ENCODE measurements around the gene TXN.
A peak's percentile ranks its signal among the peaks of the same experiment; 100 is the strongest.
"Not testable (repeated sequence)": the region's sequence is repeated elsewhere in the genome, so short reads cannot be mapped to it uniquely, and the experiment has no call there.

TXN gene

DNA sequence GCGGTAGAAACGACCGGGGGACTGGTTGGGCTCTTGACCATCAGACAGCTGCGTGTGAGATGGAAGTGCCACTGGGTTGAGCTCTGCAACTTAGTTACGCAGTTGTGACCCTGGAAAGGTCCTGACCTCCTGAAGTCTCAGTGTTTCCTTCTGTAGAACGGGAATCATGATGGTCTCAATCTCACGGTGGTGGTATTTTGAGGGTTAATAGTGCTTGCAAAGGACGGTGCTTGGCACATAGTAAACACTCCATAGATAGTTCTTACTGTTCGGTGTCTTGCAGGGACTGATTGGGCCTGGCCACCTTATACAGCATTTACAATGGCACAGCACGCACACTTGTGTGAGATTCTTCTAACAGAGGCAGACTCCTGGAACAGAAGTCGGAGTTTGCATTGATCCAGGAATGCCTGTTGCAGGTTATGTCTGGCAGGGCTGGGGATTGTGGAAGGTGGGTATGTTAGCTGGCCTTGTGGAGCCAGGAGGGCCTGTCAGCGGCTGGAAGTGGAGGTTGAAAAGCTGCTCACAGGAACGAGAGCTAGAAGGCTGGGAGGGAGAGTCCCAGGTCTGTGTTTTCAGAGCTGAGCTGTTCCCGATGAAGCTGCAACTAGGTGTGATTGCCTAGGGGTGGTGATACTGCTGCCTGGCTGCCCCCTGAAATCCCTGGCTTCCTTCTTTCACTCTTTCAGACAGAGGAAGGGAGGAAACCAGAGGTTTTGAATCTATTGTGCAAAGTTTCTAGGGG, 962 bp upstream of the TXN start:
- peak in 1 of 2 experiments; percentile 34 for DNase-seq

GRCh38 chr9:110255463-110256379, 586 bp downstream of the TXN start:
- peak; percentile 18 to 47 for DNase-seq

GRCh38 chr9:110255034-110255462, 1.3 kb downstream of the TXN start:
- no peak for DNase-seq

GRCh38 chr9:110254500-110254899, 1.8 kb downstream of the TXN start:
- DNase-seq = no peak

DNA sequence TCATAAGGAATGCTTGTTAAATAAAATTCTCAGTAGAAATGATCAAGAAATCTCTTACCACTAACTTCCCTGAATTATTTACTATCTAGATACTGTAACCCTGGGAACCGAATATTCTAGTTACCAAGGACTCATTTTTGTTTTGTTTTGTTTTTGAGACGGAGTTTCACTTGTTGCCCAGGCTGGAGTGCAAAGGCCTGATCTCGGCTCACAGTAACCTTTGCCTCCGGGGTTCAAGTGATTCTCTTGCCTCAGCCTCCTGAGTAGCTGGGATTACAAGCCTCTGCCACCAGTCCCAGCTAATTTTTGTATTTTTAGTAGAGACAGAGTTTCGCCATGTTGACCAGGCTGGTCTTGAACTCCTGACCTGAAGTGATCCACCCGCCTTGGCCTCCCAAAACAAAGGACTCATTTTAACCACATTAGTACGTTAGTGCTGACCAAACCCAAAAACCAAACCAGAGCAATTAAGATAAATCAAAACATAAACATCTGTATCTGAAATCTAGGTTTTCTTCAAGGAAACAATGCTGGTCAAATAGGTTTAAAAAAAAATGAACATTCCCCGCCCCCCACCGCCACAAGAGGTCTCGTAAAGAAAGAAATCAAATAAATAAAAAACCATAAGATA, 3.7 kb downstream of the TXN start:
- DNase-seq = peak in 1 of 2 experiments; percentile 19

DNA sequence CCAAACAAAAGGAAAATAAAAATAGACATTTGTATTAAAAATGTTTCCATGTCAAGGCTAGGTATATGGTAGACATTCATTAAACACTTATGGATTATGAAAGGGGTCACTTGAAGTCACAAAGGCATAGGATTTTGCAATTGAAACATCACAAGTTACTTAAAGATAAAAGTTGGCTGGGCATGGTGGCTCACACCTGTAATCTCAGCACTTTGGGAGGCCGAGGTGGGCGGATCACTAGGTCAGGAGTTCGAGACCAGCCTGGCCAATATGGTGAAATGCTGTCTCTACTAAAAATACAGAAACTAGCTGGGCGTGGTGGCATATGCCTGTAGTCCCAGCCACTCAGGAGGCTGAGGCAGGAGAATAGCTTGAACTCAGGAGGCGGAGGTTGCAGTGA, 4.5 kb downstream of the TXN start:
- not testable (repeated sequence) for DNase-seq

GRCh38 chr9:110251212-110251611, 5.1 kb downstream of the TXN start:
- no peak for DNase-seq

GRCh38 chr9:110249603-110250002, 6.7 kb downstream of the TXN start:
- DNase-seq = no peak

GRCh38 chr9:110248361-110248760, 7.9 kb downstream of the TXN start:
- no peak for DNase-seq

- no peak for DNase-seq
Measured at GRCh38 chr9:110246214-110246613, 10.1 kb downstream of the TXN start.

GRCh38 chr9:110244616-110245015, 11.7 kb downstream of the TXN start:
- no peak for DNase-seq

DNA sequence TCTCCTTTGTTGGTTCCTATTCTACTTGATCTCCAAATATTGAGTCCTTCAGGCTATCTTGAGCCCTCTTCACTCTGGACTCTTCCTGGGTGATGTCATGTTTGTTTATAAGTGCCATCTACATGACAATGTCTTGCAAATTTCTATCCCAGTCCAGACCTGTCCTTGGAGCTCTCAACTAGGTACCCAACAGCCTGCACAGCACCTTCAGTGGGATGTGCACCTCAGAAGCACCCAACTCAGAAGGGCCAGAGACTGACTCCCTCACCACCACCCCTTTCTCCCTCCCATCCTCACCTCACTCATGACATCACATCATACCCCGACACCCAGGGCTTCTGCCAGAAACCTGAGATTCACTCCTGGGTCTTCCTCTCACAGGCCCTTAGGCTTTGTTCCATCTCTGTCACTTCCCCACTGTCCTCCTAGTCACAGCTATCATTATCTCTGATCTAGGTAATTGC, 14.4 kb downstream of the TXN start:
- peak in 1 of 2 experiments; percentile 14 for DNase-seq

DNA sequence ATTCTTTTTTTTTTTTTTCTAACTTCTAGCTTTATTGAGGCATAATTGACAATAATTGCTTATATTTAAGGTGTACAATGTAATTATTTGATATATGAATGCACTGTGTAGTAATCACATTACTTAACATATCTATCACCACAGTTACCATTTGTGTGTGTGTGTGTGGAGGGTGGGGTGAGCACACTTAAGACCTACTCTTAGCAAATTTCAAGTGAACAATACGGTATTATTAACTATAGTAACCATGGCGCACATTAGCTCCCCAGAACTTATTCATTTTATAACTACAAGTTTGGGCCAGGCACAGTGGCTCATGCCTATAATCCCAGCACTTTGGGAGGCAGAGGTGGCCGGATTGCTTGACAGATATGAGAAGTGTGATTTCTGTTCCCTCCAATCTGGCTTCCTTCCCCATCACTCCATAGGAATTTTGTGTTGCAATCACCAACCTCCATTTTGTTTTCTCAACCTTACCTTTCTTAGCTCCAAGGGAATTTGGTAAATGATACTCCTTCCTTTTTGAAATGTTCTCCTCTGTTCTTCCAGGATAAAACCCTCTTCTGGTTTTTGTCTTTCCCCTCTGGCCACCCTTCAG, 14.9 kb downstream of the TXN start:
- peak in 1 of 2 experiments; percentile 22 for DNase-seq

GRCh38 chr9:110240198-110240597, 16.1 kb downstream of the TXN start:
- no peak for DNase-seq

DNA sequence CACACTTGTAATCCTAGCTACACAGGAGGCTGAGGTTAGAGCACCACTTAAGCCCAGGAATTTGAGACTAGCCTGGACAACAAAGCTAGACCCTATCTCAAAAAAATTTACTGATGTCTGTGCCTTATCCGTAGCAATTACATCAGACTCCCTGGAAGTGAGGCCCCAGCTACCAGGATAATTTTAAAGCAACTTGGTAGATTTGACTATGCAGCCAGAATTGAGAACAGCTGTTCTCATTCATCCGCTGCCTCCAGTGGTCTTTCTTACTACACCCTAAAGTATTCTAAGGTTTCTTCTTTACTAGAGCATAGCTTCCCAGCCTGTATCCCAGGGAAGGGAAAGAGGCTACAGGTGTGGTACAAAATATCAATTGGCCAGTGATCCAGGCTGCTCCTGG, 28.0 kb downstream of the TXN start:
- DNase-seq = no peak

DNA sequence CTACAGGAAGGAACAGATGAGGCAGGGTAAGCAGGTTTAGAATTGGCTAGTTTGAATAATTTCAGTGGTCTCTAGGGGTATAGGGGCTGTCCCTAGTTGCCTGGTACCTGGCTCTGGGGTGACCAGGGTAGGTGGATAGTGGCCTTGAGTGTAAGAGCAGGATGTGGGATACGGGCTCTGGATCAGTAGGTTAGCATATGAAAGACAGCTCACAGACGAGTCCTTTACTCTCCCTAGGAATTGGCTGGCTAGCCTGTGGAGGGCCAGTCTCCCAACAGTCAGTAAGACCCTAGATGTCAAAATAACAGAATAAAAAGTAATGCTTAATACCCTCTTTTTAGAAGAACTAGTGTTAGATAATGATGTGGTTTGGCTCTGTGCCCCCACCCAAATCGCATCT, 31.7 kb downstream of the TXN start:
- DNase-seq = no peak

DNA sequence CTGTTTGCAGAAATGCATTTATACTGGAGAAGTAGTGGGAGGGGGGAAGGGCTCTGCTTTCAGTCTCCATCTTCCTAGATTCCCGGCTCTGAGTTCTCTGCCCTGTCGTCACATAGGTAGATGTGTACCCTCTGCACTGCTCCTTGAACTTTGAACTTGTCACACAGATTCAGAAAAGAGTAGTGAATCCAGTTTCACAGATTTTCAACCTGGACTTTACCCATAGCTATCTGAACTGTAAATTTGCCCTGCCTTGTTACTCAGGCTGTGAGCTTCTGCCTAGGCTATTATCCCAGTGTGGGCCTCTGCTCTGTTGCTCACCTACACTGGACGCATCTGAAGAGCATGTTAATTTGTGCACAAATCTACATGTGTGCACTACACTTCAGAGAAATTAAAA, 35.5 kb downstream of the TXN start:
- DNase-seq = no peak

- peak in 1 of 2 experiments; percentile 70 for DNase-seq
Measured at GRCh38 chr9:110217656-110218099, 38.6 kb downstream of the TXN start.

DNA sequence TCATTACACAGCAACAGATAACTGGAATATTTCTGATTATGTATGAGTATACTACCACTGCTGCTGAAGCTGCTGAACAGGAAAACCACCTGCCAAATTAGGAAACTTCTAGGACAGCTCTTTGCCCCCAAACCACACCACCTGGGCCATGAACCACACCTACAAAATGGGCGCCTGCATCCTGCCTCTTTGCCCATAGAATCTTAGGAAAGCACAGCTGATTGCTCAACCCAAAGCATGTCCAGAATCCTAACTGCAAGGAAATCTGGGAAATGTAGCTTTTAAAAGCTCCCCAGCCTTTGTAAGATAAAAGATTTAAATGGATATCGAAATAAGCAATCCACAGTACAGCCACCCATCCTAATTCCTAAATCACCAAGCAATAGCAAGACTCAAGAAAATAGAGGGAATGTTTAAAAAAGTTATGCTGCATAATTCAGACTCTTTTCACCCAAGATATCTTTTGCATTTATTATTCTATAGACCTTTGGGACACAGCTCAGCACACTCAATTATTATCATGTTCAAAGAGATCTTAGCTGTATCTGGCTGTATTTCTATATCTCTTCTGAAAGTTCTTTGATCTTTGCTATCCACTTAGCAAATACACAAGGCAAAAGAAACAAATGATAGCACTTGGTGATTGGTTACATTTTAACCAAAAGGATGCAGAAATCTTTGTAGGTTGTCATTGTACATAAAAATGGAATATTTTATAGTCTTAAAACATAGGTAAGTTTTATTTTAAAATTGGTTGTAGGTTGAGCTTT, 41.5 kb downstream of the TXN start:
- no peak for DNase-seq

DNA sequence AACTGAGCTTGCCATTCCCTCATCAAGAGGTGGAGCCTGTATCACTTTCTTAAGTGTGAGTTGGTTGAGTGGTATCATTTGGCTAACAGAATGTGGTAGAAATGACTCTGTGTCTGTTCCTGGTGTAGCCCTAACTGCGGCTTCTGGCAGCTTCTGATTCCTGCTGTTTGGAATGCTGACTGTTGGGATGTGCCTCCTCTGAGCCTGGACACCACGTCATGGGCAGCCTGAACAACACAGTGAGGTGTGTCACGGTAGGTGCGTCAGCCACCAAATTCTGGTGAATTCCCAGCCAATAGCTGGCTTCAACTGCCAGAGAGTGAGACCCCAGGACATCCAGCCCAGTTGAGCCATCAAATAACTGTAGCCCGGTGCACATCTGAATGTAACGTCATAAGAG, 42.2 kb downstream of the TXN start:
- DNase-seq = no peak

GRCh38 chr9:110213413-110214044, 42.8 kb downstream of the TXN start:
- DNase-seq = no peak

GRCh38 chr9:110208031-110208430, 48.3 kb downstream of the TXN start, which contains the start of gene C9orf152:
Gene C9orf152 (minus strand): TSS chr9:110208159. CDS start chr9:110207579, 580 bp downstream.
- no peak for DNase-seq

All from SW 1271 (cell line).